ENCODE results near the gene SLC38A9. TPM values are rescaled to one million over a fixed set of nuclear protein-coding genes. Genes with fewer than 3 reads are reported as not detected.
"Not testable (repeated sequence)": the region's sequence is repeated elsewhere in the genome, so short reads cannot be mapped to it uniquely, and the experiment has no call there.

The SLC38A9 gene
- total RNA-seq, 1 donor from 2014 or later, result 15.0 TPM

- DNase-seq (ENCODE audit: low read depth), result no peak
- no peak overlapping the region for H3K4me3 ChIP-seq (ENCODE audit: low read depth, low read length)
- no peak for TF ChIP-seq CTCF (conservative IDR thresholded peaks at IDR 0.05; ENCODE audit: low read depth, low read length)
These were observed 103.4 kb downstream of the SLC38A9 start for GRCh38 chr5:55608595-55609349.

- not testable (repeated sequence) for DNase-seq (ENCODE audit: low read depth); H3K4me3 ChIP-seq (ENCODE audit: low read depth, low read length)
These were observed 104.8 kb downstream of the SLC38A9 start for GRCh38 chr5:55607309-55607708.

GRCh38 chr5:55604611-55605067 is 107.5 kb downstream of the SLC38A9 start:
- TF ChIP-seq CTCF (conservative IDR thresholded peaks at IDR 0.05; ENCODE audit: low read depth, low read length), result no peak
- H3K4me3 ChIP-seq (ENCODE audit: low read depth, low read length), result no peak overlapping the region
- DNase-seq (ENCODE audit: low read depth), result peak; percentile 15

- no peak for DNase-seq (ENCODE audit: low read depth)
These were observed 108.2 kb downstream of the SLC38A9 start for GRCh38 chr5:55603922-55604321.

GRCh38 chr5:55601628-55602027 is 110.5 kb downstream of the SLC38A9 start:
- no peak overlapping the region for H3K4me3 ChIP-seq (ENCODE audit: low read depth, low read length)
- no peak for DNase-seq (ENCODE audit: low read depth)
- no peak for TF ChIP-seq CTCF (conservative IDR thresholded peaks at IDR 0.05; ENCODE audit: low read depth, low read length)

More at GRCh38 chr5:55603922-55604321, 108.2 kb downstream of the SLC38A9 start:
- H3K4me3 ChIP-seq (ENCODE audit: low read depth, low read length), result no peak overlapping the region
- no peak for TF ChIP-seq CTCF (conservative IDR thresholded peaks at IDR 0.05; ENCODE audit: low read depth, low read length)

GRCh38 chr5:55601204-55601618 is 110.9 kb downstream of the SLC38A9 start:
- no peak for TF ChIP-seq CTCF (conservative IDR thresholded peaks at IDR 0.05; ENCODE audit: low read depth, low read length)
- DNase-seq (ENCODE audit: low read depth), result peak; percentile 49
- H3K4me3 ChIP-seq (ENCODE audit: low read depth, low read length), result no peak overlapping the region

GRCh38 chr5:55600497-55601203 is 111.5 kb downstream of the SLC38A9 start:
- TF ChIP-seq CTCF (conservative IDR thresholded peaks at IDR 0.05; ENCODE audit: low read depth, low read length), result no peak
- H3K4me3 ChIP-seq (ENCODE audit: low read depth, low read length), result no peak overlapping the region
- DNase-seq (ENCODE audit: low read depth), result no peak

Measured in epithelial cell of proximal tubule (primary cell).